B cell (primary cell): ENCODE data around the gene NDC80. TPM values are rescaled to one million over a fixed set of nuclear protein-coding genes. Genes with fewer than 3 reads are reported as not detected.
A peak's percentile ranks its signal among the peaks of the same experiment; 100 is the strongest.

Source experiments
- ATAC-seq: fragments of 200-7000 bp; cut with Tn5 transposase; one replicate; pipeline ENCODE4 v1.10.0; 2021; ENCODE audit warnings: low read depth, mild to moderate bottlenecking, moderate number of reproducible peaks, moderate library complexity
- CTCF ChIA-PET: fragments of 350-600 bp; sonication (Branson Sonifier 250); formaldehyde crosslinking; loops from one replicate; lab custom pipeline; 2021; ENCODE audit warnings: antibody characterized with exemption, inconsistent platforms; lab: Charles Lee
- POLR2A ChIA-PET: fragments of 350-600 bp; sonication (Branson Sonifier 250); formaldehyde crosslinking; loops from one replicate; lab custom pipeline; 2021; ENCODE audit warnings: antibody characterized with exemption; lab: Charles Lee
- DNase-seq: peaks from one replicate; pipeline ENCODE4 v3.0.0; 2013
- H2AFZ ChIP-seq: 2 replicates; pipeline ENCODE4 v1.6.1; 2012; ENCODE audit warnings: mild to moderate bottlenecking, low read depth, low read length; ENCODE audit not compliant: insufficient read depth, poor library complexity, severe bottlenecking
- H3K27ac ChIP-seq, 2 donors: 1 replicate in 1 of 2; 2 replicates in 1 of 2; pipeline ENCODE4 v1.5.1; 2012 to 2013; ENCODE audit warnings: low read length in 2 of 2, mild to moderate bottlenecking in 2 of 2, moderate library complexity in 1 of 2
- H3K27me3 ChIP-seq, 4 experiments: fragments of 200-600 bp in 1 of 4; sonication (generic) in 1 of 4; replicated peaks in 1 of 4; 1 replicate in 2 of 4; 2 replicates in 2 of 4; pipeline versions ENCODE4 v1.6.1 to v1.7.0; 2013 to 2016; ENCODE audit warnings: low read length in 3 of 4, mild to moderate bottlenecking in 2 of 4, mixed read lengths in 1 of 4, moderate library complexity in 1 of 4; ENCODE audit not compliant: insufficient read depth in 4 of 4, control insufficient read depth in 3 of 4; ENCODE audit errors: control extremely low read depth in 1 of 4
- H3K36me3 ChIP-seq, 2 experiments: replicated peaks in 1 of 2; 1 replicate in 1 of 2; 2 replicates in 1 of 2; pipeline versions ENCODE4 v1.6.1 to v1.7.1; 2013; ENCODE audit warnings: low read length in 1 of 2; ENCODE audit not compliant: insufficient read depth in 2 of 2, control insufficient read depth in 1 of 2; ENCODE audit errors: control extremely low read depth in 1 of 2, extremely low read depth in 1 of 2
- H3K4me1 ChIP-seq, 2 donors: fragments of 200-600 bp in 1 of 2; sonication (generic) in 1 of 2; 1 replicate in 1 of 2; 2 replicates in 1 of 2; pipeline versions ENCODE4 v1.5.1 to v1.6.1; 2013 to 2017; ENCODE audit warnings: low read length in 2 of 2; ENCODE audit not compliant: control insufficient read depth in 2 of 2, insufficient read depth in 2 of 2
- H3K4me2 ChIP-seq: replicated peaks from 2 replicates; pipeline ENCODE3; 2012; ENCODE audit warnings: mild to moderate bottlenecking, low read depth, low read length; ENCODE audit not compliant: poor library complexity, severe bottlenecking
- H3K4me3 ChIP-seq, 5 experiments: fragments of 200-600 bp in 1 of 5; sonication (generic) in 1 of 5; 1 replicate in 3 of 5; 2 replicates in 2 of 5; pipeline versions ENCODE4 v1.5.1 to v1.7.0; 2011 to 2016; ENCODE audit warnings: low read length in 4 of 5, mild to moderate bottlenecking in 4 of 5, low read depth in 2 of 5, control low read depth in 1 of 5, moderate library complexity in 1 of 5; ENCODE audit not compliant: insufficient read depth in 1 of 5; ENCODE audit errors: control extremely low read depth in 1 of 5, extremely low read depth in 1 of 5
- H3K79me2 ChIP-seq: fragments of 200-600 bp; sonication (generic); one replicate; pipeline ENCODE4 v1.6.0; 2016; ENCODE audit warnings: low read length; ENCODE audit not compliant: control insufficient read depth, insufficient read depth
- H3K9ac ChIP-seq: fragments of 200-600 bp; sonication (generic); 2 replicates; pipeline ENCODE4 v1.6.1; 2017; ENCODE audit warnings: mild to moderate bottlenecking, low read length, moderate library complexity
- H3K9me3 ChIP-seq, 3 donors: one replicate each; pipeline versions ENCODE4 v1.6.1 to v1.7.1; 2013; ENCODE audit warnings: low read length in 2 of 3; ENCODE audit not compliant: control insufficient read depth in 2 of 3, insufficient read depth in 1 of 3; ENCODE audit errors: control extremely low read depth in 1 of 3
- H4K20me1 ChIP-seq: 2 replicates; pipeline ENCODE4 v1.6.0; 2012; ENCODE audit warnings: mild to moderate bottlenecking, low read length; ENCODE audit not compliant: insufficient read depth, control insufficient read depth, poor library complexity, severe bottlenecking
- H3K27ac Mint-ChIP-seq: one replicate; pipeline ENCODE4 v1.8.0; 2021; ENCODE audit warnings: mixed read lengths
- H3K27me3 Mint-ChIP-seq: one replicate; pipeline ENCODE4 v1.8.0; 2021; ENCODE audit warnings: mixed read lengths
- H3K4me1 Mint-ChIP-seq: one replicate; pipeline ENCODE4 v1.8.0; 2021; ENCODE audit warnings: mixed read lengths
- H3K4me3 Mint-ChIP-seq: one replicate; pipeline ENCODE4 v1.8.0; 2021; ENCODE audit warnings: mixed read lengths
- H3K9me3 Mint-ChIP-seq: one replicate; pipeline ENCODE4 v1.8.0; 2022; ENCODE audit warnings: mixed read lengths; ENCODE audit not compliant: insufficient read depth
- CTCF ChIP-seq: fragments of 200-600 bp; IDR thresholded peaks from one replicate; pipeline ENCODE4 v1.8.0; 2022; ENCODE audit warnings: antibody characterized with exemption, mild to moderate bottlenecking
- EZH2 ChIP-seq: IDR thresholded peaks from 2 replicates; pipeline ENCODE4 v1.6.1; 2012; ENCODE audit warnings: borderline replicate concordance, low read depth, mild to moderate bottlenecking, moderate library complexity, low read length; ENCODE audit not compliant: insufficient read depth, poor library complexity, severe bottlenecking
- WGBS: methylation state at CpG from one replicate; pipeline ENCODE4 v1.1.5; 2013; ENCODE audit warnings: missing lambda C conversion rate; ENCODE audit not compliant: insufficient coverage; 5-methylcytosine and 5-hydroxymethylcytosine counted together
- intact Hi-C: fragments of 100-400 bp; cut with micrococcal nuclease; formaldehyde crosslinking; loops from one replicate; pipeline ENCODE4 v1.10.0; 2022
- polyA plus RNA-seq: library from polyadenylated mRNA; depleted of rRNA; stranded (reverse); fragments of >200 nt; gene quantifications from 2 replicates; pipeline ENCODE4 v1.2.3, GENCODE V29; 2012
- total RNA-seq, 2 donors: library from RNA; stranded (reverse); fragments of 120-200 nt in 1 of 2; gene quantifications; 1 replicate in 1 of 2; 2 replicates in 1 of 2; pipeline versions ENCODE4 v1.2.3 to v1.2.4, GENCODE V29; 2013 to 2022

NDC80 gene
- total and polyA plus RNA-seq, 2 donors (not counting 1 experiment from before 2014, with no cell fraction given), result 1.3 to 3.9 TPM

GRCh38 chr18:2651981-2652380 is 80.6 kb downstream of the NDC80 start:
- no peaks in the 10 kb centered on the region for H3K27me3 Mint-ChIP-seq
- WGBS, result no CpG with 5 or more reads among the region's 1 CpG
- peaks cover 12% of the 10 kb centered on the region for H3K79me2 ChIP-seq
- intact Hi-C loops, result loop anchor here (10.0 kb wide), 2 partner anchors 793 to 943 kb away; no protein-coding TSS in a partner anchor
- no peak overlapping the region for H3K4me3 ChIP-seq
- DNase-seq (no peak), ATAC-seq (no peak)
- H3K4me1 Mint-ChIP-seq, result peaks cover 20% of the 10 kb centered on the region
- no peaks in the 10 kb centered on the region for H3K36me3 ChIP-seq
- H3K9me3 ChIP-seq, result no peaks in the 10 kb centered on the region
- TF ChIP-seq CTCF, result no peak
- no peak overlapping the region for H2AFZ ChIP-seq
- peaks cover 12% of the 10 kb centered on the region for H4K20me1 ChIP-seq
- CTCF ChIA-PET, result interaction anchor here (0.7 to 1.5 kb wide), 4 partner anchors 15 to 109 kb away, joined by 3 to 8 read pairs (median 4); partner anchors contain the start of genes METTL4 and NDC80
- peaks cover 18 to 20% of the 10 kb centered on the region in 2 donors for H3K4me1 ChIP-seq
- POLR2A ChIA-PET, result interaction anchor here (0.8 to 2.6 kb wide), 2 partner anchors 9 to 15 kb away, joined by 5 to 13 read pairs; no protein-coding TSS in a partner anchor
- no peaks in the 10 kb centered on the region for H3K27me3 ChIP-seq
- no peak overlapping the region for H3K27ac Mint-ChIP-seq
- H3K4me2 ChIP-seq, result no peak overlapping the region
- no peak overlapping the region for H3K27ac ChIP-seq
- H3K9ac ChIP-seq, result no peak overlapping the region
- no peak overlapping the region for H3K4me3 Mint-ChIP-seq
- no peaks in the 10 kb centered on the region for H3K9me3 Mint-ChIP-seq

- Mint-ChIP-seq H3K27ac (peak overlapping the region; percentile 98), H3K4me3 (peak overlapping the region; percentile 65), H3K27me3 (no peaks in the 10 kb centered on the region), H3K9me3 (no peaks in the 10 kb centered on the region), H3K4me1 (peaks cover 29% of the 10 kb centered on the region)
- Histone ChIP-seq H2AFZ (peak overlapping the region; percentile 29), H3K4me1 (peaks cover 21 to 22% of the 10 kb centered on the region in 2 donors), H3K9me3 (no peaks in the 10 kb centered on the region), H3K27ac (peak overlapping the region; percentile 38 to 100), H3K4me2 (peak overlapping the region; percentile 75), H4K20me1 (peaks cover 17% of the 10 kb centered on the region), H3K36me3 (peaks cover 0 to 2% of the 10 kb centered on the region in 2 experiments), H3K4me3 (no peak overlapping the region), H3K27me3 (no peaks in the 10 kb centered on the region), H3K9ac (no peak overlapping the region), H3K79me2 (peaks cover 27% of the 10 kb centered on the region)
- DNase-seq, result peak; percentile 61
- ATAC-seq, result no peak
- TF ChIP-seq CTCF (no peak), EZH2 (no peak)
- CTCF ChIA-PET, result interaction anchor here (0.5 to 1.4 kb wide), 5 partner anchors 11 to 106 kb away, joined by 3 to 8 read pairs (median 4); partner anchors contain the start of genes METTL4 and NDC80
- POLR2A ChIA-PET, result interaction anchor here (0.8 to 2.6 kb wide), 3 partner anchors 11 to 48 kb away, joined by 3 to 13 read pairs (median 5); no protein-coding TSS in a partner anchor
- intact Hi-C loops, result loop anchor here (10.0 kb wide), 2 partner anchors 791 to 941 kb away; no protein-coding TSS in a partner anchor
- 100% methylated on average over 1 of the region's 4 CpGs for WGBS
Measured at GRCh38 chr18:2653467-2653866, 82.1 kb downstream of the NDC80 start.
